A549 (cell line): Measurements from ENCODE around the gene RAP1A.

Experiments used
- KDM1A ChIP-seq: fragments of 200-600 bp; sonication (generic); IDR thresholded peaks from 2 replicates; pipeline ENCODE4 v1.6.1; 2016; ENCODE audit warnings: low read depth, mild to moderate bottlenecking
- MAFK ChIP-seq: fragments of 450-650 bp; IDR thresholded peaks from 2 replicates; pipeline ENCODE4 v1.6.1; 2014; ENCODE audit not compliant: partially characterized antibody
- POLR2A ChIP-seq: IDR thresholded peaks from 2 replicates; pipeline ENCODE4 v1.6.1; 2012; ENCODE audit warnings: mild to moderate bottlenecking, low read length
- RAD21 ChIP-seq, 2 experiments: fragments of >200 bp in 1 of 2; sonication (Bioruptor Twin) in 1 of 2; formaldehyde crosslinking in 1 of 2; IDR thresholded peaks in 1 of 2; conservative IDR thresholded peaks in 1 of 2; 2 replicates in 1 of 2; 3 replicates in 1 of 2; pipeline ENCODE4 v1.6.1; 2012 to 2018; ENCODE audit warnings: inconsistent platforms in 1 of 2
- RARB ChIP-seq: fragments of 250-450 bp; sonication (Bioruptor Pico); IDR thresholded peaks from 2 replicates; pipeline ENCODE4 v1.8.0; 2021; ENCODE audit warnings: mild to moderate bottlenecking, moderate library complexity
- TF ChIP-seq, protein P1 (sequence below): IDR thresholded peaks from 2 replicates; pipeline ENCODE4 v1.6.1; 2012
- TF ChIP-seq, protein P2 (sequence below): fragments of 200-600 bp; sonication (generic); IDR thresholded peaks from 2 replicates; pipeline ENCODE4 v1.6.1; 2016; ENCODE audit warnings: antibody characterized with exemption, mild to moderate bottlenecking, moderate library complexity
- TF ChIP-seq, protein P3 (sequence below): fragments of >200 bp; sonication (Bioruptor Twin); formaldehyde crosslinking; IDR thresholded peaks from 3 replicates; pipeline ENCODE4 v1.5.1; 2016

DNA sequence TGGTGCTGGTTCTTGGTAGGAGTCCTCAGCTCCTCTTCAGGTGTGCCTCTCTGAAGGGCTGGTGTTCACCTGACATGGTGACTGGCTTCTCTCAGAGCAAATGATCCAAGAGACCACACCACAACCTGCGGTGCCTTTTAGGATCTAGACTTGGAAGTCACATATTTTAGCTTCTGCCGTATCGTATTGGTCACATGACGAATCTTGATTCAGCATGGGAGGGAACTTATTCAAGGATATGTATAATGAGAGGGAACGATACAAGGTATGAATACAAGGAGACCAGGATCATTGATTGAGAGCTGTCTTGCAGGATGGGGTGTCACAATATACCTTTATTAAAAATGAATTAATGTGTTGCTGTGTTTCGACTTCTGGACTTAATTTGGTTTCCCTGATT is 58.0 kb downstream of the RAP1A start:
- no peak for TF ChIP-seq POLR2A
- TF ChIP-seq, protein P1, sequence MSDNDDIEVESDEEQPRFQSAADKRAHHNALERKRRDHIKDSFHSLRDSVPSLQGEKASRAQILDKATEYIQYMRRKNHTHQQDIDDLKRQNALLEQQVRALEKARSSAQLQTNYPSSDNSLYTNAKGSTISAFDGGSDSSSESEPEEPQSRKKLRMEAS: no peak
- TF ChIP-seq KDM1A: no peak
- TF ChIP-seq, protein P2, sequence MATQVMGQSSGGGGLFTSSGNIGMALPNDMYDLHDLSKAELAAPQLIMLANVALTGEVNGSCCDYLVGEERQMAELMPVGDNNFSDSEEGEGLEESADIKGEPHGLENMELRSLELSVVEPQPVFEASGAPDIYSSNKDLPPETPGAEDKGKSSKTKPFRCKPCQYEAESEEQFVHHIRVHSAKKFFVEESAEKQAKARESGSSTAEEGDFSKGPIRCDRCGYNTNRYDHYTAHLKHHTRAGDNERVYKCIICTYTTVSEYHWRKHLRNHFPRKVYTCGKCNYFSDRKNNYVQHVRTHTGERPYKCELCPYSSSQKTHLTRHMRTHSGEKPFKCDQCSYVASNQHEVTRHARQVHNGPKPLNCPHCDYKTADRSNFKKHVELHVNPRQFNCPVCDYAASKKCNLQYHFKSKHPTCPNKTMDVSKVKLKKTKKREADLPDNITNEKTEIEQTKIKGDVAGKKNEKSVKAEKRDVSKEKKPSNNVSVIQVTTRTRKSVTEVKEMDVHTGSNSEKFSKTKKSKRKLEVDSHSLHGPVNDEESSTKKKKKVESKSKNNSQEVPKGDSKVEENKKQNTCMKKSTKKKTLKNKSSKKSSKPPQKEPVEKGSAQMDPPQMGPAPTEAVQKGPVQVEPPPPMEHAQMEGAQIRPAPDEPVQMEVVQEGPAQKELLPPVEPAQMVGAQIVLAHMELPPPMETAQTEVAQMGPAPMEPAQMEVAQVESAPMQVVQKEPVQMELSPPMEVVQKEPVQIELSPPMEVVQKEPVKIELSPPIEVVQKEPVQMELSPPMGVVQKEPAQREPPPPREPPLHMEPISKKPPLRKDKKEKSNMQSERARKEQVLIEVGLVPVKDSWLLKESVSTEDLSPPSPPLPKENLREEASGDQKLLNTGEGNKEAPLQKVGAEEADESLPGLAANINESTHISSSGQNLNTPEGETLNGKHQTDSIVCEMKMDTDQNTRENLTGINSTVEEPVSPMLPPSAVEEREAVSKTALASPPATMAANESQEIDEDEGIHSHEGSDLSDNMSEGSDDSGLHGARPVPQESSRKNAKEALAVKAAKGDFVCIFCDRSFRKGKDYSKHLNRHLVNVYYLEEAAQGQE: no peak
- TF ChIP-seq, protein P3, sequence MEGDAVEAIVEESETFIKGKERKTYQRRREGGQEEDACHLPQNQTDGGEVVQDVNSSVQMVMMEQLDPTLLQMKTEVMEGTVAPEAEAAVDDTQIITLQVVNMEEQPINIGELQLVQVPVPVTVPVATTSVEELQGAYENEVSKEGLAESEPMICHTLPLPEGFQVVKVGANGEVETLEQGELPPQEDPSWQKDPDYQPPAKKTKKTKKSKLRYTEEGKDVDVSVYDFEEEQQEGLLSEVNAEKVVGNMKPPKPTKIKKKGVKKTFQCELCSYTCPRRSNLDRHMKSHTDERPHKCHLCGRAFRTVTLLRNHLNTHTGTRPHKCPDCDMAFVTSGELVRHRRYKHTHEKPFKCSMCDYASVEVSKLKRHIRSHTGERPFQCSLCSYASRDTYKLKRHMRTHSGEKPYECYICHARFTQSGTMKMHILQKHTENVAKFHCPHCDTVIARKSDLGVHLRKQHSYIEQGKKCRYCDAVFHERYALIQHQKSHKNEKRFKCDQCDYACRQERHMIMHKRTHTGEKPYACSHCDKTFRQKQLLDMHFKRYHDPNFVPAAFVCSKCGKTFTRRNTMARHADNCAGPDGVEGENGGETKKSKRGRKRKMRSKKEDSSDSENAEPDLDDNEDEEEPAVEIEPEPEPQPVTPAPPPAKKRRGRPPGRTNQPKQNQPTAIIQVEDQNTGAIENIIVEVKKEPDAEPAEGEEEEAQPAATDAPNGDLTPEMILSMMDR: no peak
- no peak for TF ChIP-seq RARB (CRISPR knock-in tag)
- TF ChIP-seq MAFK: no peak
- TF ChIP-seq RAD21 (conservative IDR thresholded peaks at IDR 0.05 in 1 of 2, IDR thresholded peaks at IDR 0.05 in 1 of 2): no peak
